HK-2 (cell line): ENCODE data around the gene WSB1.
A peak's percentile ranks its signal among the peaks of the same experiment; 100 is the strongest.

ENCODE experiments used
- DNase-seq: peaks from one replicate; pipeline ENCODE4 v3.0.0-alpha.2; 2018; ENCODE audit not compliant: unreplicated experiment

WSB1 gene

DNA sequence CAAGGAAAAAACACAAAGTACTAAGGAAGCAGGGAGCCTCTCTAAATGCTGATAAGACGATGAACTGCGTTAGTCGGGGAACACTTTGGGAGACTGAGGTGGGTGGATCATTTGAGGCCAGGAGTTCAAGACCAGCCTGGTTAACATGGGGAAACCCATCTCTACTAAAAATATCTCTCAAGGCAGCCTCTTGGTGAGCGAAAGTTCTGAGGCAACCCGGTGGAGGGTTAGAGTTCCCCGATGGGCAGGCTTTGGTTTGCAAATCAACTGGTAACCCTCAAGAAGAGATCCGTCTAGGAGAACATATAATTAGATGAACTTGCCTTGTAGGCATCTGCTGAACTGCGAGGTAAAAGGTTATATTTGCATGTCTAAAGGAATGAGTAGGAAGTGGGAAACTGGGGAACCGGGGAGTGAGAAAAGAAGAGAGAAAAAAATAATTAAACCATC, 44.6 kb downstream of the WSB1 start:
- no peak for DNase-seq

DNA sequence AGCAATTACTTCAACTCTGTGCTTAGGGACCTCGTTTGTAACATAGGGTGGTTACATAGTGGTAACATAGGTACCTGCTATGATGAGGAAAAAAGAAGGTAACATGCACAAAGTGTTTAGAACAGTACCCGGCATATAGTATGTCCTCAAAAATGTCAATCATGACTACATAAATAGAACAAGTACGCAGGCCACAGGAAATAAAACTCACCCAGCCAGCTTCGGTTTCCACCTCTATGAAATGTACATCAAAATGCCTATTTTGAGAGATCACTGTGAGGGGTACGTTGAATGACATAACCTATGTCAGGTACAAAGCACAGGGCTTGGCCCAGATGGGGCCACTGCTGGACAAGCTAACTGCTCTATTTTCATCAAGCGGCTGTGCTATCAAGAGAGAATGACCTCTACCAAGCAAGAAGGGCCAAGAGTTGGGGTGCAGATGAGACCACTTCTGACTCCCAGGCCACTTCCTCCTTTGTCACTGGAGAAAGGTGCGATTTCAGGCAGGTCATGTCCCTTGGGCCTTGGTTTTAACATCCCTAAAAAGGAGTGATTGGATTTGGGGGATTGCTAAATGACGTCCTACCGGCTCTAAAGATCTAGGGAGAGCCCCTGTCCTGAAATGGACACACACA, 45.4 kb downstream of the WSB1 start:
- no peak for DNase-seq

DNA sequence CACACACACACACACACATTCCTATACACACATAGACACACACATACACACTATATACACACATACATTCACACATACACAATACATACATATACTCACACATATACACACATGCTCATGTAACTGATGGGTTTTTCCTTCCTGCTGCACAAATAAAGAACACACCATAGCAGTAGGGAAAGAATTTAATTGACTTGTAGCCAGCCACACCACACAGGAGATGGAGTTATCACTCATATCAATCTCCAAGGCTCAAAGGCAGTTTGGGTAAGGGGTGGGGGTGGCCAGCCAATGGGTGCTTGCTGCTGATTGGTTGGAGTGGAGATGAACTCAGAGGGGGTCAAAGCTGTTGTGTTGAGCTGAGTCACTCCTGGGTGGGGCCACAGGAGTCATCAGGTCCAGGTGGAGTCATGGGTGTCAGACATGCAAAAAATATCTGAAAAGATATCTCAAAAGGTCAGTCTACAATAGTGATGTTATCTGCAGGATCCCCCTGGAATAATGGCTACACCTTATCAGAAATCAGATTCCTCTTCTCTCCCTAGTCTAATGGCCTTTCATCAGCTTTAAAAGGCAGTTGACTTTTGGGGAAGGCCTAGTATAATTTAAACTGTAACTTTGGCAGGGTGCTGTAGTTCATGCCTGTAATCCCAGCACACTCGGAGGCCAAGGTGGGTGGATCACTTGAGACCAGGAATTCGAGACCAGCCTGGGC, 46.1 kb downstream of the WSB1 start:
- peak; percentile 46 for DNase-seq

- DNase-seq = no peak
Observed at GRCh38 chr17:27340575-27340974, 46.7 kb downstream of the WSB1 start.

- no peak for DNase-seq
Observed at GRCh38 chr17:27341041-27341471, 47.1 kb downstream of the WSB1 start.

GRCh38 chr17:27342059-27342458, 48.1 kb downstream of the WSB1 start:
- no peak for DNase-seq

DNA sequence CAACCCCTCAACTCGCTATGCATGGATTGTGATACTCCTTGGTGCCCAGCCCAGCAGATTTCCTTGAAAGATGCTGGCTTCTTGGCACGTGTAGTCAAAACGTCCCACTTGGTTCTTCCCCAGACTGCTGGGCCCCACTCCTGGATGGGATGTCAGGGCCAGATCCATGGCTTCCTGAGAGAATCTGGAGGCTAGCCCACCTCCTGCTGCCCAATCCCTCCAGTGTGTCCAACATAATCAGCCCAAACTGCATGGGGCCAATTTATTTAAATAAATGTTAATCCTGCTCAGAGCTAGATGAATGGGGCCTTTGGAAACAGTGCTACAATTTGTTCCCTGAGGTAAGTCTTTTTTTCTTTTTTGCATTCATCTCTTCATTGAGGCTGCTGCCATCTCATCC, 49.4 kb downstream of the WSB1 start:
- no peak for DNase-seq

DNA sequence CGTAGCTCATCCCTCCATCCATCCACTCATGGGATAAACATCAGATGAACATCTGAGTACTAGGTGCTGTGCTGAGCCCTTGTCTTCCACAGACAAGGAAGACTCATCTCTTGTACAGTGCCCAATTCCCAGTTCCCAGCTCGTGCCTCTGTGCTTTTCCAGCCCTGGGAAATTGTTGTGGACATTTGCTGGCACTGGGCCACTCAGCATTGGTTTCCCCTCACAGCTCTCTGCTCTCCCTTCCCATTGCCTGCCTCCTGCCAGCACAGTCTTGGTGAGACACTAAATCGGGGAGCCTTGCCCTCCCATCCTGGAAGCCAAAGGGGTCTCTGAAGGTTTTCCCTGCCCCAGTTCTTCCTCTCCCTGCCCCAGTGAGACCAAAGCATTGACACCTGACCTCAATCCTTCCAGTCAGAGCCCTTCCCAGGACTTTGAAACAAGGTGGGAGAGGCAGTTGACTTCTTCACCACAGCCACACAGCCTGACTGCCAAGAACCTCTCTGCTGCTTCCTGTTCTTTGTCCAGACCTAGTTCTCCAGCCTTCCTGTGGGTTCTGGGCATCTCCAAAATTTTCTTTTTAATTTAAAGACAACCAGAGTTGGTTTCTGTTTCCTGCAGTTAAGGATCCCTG, 50.2 kb downstream of the WSB1 start:
- no peak for DNase-seq

DNA sequence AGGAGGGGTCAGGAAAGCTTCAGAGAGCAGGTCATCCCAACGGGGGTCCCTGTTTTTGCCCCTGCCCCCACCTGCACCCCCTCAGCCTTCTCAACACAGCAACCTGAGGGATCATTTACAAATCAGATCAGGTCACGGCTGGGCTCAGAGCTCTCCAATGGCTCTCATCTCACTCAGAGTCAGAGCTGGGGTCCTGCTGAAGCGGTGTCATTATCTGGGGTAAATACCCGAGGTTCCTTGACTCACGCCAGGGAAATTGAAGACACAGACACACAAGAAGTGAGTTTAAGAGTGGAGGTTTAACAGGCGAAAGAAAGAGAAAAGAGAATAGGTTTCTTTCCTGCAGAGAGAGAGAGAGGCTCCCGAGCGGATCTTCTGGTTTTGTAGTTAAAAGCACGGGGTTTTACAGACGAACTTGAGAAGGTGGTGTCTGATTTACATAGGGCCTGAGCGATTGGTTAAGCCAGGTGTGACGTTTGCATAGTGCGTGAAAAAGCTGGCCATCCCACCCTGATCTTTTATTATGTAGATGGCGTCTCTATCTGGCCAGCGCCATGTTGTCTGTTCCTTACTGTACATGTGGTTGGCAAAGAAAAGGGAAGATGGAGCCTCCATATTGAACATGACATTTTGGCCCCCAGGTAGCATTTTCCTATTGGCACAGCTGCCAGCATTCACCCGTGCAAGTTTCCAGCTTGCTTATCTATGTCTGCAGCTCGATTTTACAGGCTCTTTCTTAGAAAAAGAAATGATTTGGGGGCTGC, 51.4 kb downstream of the WSB1 start:
- no peak for DNase-seq

GRCh38 chr17:27346228-27346899, 52.5 kb downstream of the WSB1 start:
- no peak for DNase-seq

- DNase-seq = no peak
Observed at GRCh38 chr17:27348196-27348595, 54.3 kb downstream of the WSB1 start.

DNA sequence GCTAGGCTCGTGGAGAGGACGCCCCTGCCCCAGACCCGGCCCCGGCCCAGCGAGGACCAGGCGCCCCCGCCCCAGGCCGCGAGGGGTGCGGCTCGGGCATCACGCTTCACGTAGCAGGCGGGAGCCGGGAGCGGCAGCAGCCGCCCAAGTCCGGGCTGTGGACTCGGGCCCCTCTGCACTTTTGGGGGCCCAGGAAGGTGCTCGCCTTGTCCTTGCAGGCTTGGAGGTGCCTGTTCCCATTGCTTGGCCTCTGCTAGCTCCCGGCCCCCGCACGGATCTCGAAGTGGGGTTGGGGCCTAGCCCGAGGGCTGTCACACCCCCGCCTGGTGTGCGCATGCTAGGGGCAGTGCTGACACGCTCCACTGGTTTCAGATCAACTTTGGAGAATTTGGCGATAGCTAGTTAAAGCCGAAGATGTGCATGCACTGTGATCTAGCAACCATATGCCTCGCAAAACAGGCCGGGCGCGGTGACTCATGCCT, 55.7 kb downstream of the WSB1 start:
- DNase-seq = no peak

DNA sequence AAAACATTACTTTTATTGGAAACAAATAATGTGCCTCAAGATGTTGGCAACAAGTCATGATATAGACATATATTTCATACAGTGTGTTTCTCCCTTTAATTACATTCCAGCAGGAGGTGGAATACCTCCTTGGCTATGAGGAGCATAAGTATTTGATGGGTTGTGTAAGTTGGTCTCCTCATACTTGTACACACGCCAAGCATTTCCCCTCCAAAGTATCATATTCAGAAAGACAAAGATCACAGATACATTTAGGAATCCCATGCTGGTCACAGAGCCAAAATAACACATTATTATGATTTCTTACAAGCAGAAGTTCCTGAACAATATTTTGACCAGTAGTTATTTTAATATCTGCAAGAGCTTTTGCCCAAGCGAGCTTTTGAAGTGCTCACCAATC, 57.8 kb downstream of the WSB1 start:
- DNase-seq = no peak

- no peak for DNase-seq
Observed at GRCh38 chr17:27352448-27353032, 58.6 kb downstream of the WSB1 start.

- peak; percentile 11 for DNase-seq
Observed at GRCh38 chr17:27353033-27353460, 59.1 kb downstream of the WSB1 start.

DNA sequence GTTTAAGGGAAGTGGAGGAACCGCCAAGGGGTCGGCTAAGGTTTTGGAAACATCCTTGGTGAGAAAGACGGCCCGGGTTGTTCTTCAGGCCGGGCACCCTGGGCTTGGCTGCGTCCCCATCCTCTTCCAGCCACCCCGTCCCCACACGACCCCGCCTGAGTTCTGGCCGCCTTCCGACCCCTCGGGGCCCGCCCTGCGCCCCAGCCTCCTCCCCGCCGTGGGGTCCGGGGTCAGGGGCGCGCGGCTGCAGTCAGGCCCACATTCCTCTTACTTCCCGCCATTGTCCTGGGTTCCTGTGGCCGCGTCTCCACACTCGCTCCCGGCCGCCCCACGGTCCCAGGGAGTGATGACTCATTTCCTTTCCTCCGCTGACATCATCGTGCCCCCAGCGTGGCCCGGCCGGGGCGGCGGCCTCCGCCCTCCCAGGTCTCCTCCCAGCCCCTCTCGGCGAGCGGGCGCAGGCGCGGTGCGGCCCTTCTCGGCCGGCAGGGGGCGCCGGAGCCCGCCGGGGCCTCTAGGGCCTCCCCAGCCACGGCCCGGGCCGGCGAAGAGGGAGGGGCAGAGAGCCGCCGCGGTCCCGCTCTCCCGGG, 59.6 kb downstream of the WSB1 start:
- DNase-seq = peak; percentile 94

- no peak for DNase-seq
Observed at GRCh38 chr17:27354051-27354490, 60.2 kb downstream of the WSB1 start.

DNA sequence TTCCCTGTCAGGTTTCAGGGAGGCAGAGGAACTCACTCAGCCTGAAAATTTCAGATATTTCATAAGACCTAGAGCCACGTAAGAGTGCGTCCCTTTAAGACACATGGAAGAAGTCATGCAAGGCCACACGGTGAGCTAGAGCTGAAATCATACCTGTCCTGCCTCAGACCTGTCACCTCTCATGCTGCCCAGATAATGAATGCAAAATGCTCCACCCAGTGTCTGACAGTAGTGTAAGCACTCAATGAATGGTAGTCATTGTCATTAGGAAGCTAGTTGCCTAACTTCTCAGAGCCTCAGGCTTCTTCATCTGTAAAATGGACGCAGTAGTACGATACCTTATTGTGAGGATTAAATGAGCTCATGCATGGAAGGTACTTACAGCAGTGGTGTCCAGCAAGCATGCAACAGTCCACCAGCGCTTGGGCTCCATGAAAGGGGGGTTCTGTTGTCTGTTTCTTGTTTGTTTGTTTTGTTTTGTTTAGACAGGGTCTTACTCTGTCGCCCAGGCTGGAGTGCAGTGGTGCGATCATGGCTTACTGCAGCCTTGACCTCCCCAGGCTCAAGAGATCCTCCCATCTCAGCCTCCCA, 60.7 kb downstream of the WSB1 start:
- DNase-seq = no peak

DNA sequence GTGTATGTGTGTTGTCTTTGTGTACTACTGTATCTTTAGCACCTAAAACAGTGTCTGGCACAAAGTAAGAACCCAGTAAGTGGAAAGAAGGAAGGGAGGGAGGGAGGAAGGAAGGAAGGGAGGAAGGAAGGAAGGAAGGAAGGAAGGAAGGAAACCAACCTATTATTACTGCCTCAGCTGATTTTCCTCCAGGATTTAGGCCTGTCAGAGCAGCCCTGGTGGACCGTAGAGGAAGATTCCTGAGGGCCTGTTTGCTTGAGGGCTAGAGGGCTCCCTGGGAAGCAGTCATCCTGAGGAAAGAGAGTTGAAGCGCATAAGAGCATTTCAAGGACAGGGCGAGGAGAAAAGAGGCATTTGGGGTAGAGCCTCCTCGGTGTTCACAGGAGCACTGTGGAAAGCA, 61.5 kb downstream of the WSB1 start:
- DNase-seq = no peak

- DNase-seq = no peak
Observed at GRCh38 chr17:27356091-27356705, 62.3 kb downstream of the WSB1 start.
